ENCODE data around the gene OR6C74.

- TF ChIP-seq CTCF (IDR thresholded peaks at IDR 0.05) (no peak), POLR2A (IDR thresholded peaks at IDR 0.05) (no peak)
These were observed 12.4 kb downstream of the OR6C74 start for GRCh38 chr12:55256831-55257230.
